Gastroesophageal sphincter (tissue), 3 donors: Measurements from ENCODE around the gene EXOC4.

Experiments
- EP300 ChIP-seq: sonication (generic); formaldehyde crosslinking; IDR thresholded peaks from one replicate; pipeline ENCODE4 v1.6.1; 2017; ENCODE audit warnings: antibody characterized with exemption, mild to moderate bottlenecking
- POLR2A ChIP-seq, 2 donors: fragments of 450-650 bp; IDR thresholded peaks; one replicate each; pipeline ENCODE4 v1.6.1; 2017; ENCODE audit warnings: antibody characterized with exemption in 2 of 2, mild to moderate bottlenecking in 2 of 2, moderate library complexity in 1 of 2
- POLR2AphosphoS5 ChIP-seq: sonication (generic); formaldehyde crosslinking; IDR thresholded peaks from one replicate; pipeline ENCODE4 v1.6.1; 2017; ENCODE audit warnings: antibody characterized with exemption
- TF ChIP-seq, protein P1 (sequence below), 4 experiments: fragments of 200-600 bp in 2 of 4; fragments of 450-650 bp in 2 of 4; sonication (generic) in 1 of 4; IDR thresholded peaks; one replicate each; pipeline ENCODE4 v1.5.1; 2017 to 2019; ENCODE audit warnings: antibody characterized with exemption in 4 of 4, mild to moderate bottlenecking in 2 of 4, moderate library complexity in 2 of 4

- TF ChIP-seq, protein P1, sequence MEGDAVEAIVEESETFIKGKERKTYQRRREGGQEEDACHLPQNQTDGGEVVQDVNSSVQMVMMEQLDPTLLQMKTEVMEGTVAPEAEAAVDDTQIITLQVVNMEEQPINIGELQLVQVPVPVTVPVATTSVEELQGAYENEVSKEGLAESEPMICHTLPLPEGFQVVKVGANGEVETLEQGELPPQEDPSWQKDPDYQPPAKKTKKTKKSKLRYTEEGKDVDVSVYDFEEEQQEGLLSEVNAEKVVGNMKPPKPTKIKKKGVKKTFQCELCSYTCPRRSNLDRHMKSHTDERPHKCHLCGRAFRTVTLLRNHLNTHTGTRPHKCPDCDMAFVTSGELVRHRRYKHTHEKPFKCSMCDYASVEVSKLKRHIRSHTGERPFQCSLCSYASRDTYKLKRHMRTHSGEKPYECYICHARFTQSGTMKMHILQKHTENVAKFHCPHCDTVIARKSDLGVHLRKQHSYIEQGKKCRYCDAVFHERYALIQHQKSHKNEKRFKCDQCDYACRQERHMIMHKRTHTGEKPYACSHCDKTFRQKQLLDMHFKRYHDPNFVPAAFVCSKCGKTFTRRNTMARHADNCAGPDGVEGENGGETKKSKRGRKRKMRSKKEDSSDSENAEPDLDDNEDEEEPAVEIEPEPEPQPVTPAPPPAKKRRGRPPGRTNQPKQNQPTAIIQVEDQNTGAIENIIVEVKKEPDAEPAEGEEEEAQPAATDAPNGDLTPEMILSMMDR (IDR thresholded peaks at IDR 0.05): no peak
- TF ChIP-seq POLR2A (IDR thresholded peaks at IDR 0.05): no peak
- no peak for TF ChIP-seq POLR2AphosphoS5
- no peak for TF ChIP-seq EP300
Measured at GRCh38 chr7:134018306-134018705, 765.4 kb downstream of the EXOC4 start.
